Glomerular visceral epithelial cell (primary cell): ENCODE measurements around the gene NDRG3.

Source experiments
- DNase-seq: peaks from one replicate; pipeline ENCODE4 v3.0.0-alpha.2; 2016; ENCODE audit errors: extremely low spot score

The NDRG3 gene

DNA sequence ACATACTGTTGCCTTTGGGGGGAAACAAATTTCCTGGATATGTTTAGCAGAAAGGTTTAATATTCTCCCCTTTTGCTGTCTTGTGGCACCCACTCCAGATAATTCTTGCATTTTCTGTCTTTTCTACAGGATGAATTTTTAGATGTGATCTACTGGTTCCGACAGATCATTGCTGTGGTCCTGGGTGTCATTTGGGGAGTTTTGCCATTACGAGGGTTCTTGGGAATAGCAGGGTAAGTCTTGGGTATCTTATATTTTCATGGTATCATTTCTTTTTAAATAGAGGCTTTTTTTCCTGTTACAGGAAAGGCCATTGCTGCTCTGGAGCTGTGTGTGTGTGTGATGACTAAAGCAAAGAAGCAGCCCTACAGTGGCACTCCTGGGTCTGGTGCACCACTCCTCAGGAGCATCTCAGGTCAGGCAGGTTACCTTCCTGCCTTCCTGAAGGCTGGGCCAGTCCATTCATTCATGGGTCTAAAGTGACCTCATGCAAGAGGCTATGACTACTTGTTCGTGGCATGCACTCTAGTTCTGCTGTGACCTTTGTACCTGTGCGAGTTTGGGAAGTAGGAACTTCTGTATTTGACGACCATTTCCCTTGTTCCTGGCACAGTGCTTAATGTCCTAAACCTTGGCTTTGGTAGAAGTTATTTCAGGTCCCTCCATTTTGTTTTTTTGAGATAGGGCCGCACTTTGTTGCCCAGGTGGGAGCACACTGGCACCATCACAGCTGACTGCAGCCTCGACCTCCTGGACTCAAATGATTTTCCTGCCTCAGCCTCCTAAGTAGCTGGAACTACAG lies 138.1 kb downstream of the NDRG3 start:
- no peak for DNase-seq

DNA sequence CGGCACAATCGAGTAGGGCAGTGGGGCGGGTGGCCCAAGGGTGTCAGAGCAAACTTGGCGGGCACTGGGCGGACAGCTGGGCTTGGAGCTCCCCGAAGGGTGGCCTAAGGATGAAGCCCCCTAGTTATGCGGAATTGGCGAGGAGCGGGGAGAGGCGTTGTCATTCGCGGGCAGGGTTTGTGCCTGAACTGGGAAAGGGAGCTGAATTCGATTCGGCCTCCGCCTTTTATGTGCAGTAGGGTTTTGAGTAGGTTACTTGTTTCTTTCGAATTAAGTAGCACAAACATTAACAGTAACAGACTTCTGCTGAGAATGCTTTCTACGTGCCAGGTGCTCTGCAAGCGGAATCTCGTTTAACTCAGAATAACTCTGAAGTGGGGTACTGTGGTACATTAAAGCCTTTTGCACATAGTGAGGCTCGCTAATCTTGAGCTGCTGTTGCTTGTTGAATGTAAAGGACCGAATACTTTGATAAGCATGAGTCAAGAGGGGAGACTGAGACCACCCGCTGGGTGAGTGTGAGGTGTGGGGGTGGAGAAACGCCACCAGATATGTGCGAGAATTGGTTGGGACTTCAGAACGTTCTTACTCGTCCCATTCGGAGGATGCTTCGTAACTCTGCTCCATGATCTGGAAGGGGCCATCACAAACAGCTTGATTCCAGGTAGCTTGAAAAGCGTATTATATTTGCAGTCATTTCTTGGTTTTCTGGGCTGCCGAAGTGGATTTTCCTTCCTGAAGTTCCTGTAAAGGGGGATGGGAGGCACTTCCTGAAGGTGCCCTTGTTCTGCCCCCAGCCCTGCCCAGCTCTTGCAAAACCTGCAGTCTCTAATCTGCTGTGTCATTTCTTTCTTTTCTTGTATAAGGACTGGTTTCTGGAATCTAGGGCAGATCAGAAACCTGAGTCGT lies 139.5 kb downstream of the NDRG3 start:
- peak; percentile 31 for DNase-seq

DNA sequence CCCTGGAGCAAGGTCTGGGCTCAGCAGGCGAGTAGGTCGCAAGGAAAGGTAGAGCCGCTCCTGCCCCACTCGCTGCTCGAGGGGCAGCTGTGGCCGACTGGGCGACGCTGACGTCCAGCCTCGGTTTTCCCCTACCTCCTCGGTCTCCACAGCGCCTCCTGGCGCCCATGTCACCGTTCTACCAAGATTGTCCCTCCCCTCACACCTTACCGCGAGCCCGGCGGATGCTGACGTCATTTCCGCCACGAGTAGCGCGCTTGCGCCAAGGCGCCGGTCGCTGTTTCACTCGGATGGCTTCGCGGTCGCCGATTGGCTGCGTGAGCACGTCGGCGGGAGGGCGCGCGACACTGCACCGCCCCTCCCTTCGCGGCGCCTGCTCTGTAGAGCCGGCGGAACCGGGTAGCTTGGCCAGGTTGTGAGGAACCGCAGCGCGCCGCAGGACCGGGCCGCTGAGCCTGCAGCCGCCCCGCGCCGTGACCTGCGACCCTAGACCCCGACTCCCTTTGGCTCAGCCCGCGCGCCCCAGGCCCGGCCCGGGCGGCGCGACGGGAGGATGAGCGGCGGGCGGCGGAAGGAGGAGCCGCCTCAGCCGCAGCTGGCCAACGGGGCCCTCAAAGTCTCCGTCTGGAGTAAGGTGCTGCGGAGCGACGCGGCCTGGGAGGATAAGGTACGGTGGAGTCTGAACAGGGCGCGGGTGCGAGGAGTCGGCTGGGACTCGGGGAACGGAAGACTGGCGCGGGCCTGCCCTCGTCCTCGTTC lies 140.3 kb downstream of the NDRG3 start, which contains the start of gene RAB5IF:
RAB5IF (plus strand) TSS at position 381 of the 759 bp plus-strand sequence; CDS start at position 554, 173 bp downstream.
- DNase-seq: peak; percentile 100

DNA sequence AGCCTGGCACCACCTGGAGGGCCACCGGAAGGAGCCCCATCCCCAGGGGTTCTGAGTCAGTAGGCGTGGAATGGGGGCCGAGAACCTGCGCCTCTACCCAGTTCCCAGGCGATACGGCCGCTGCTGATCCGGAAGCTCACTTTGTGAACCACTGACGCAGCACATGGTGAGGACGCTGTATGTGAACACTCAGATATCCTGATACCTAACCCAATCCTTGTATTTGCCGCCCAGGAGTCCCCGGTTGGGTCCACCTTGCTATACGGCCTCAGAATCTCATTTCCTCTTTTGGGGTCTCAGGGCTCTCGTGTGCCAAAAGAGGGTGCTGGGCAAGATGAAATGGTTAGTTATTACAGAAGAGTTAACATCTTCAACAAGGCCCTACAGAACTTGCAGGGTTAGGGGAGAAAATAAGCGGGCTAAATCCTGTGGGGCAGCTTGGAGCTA lies 140.9 kb downstream of the NDRG3 start:
- peak; percentile 39 for DNase-seq
